ENCODE measurements around the gene IL34. TPM values are rescaled to one million over a fixed set of nuclear protein-coding genes. Genes with fewer than 3 reads are reported as not detected.

Gene IL34
- total RNA-seq, 4 donors from 2014 or later: 3.3 to 9.4 (median 9.0) TPM; not detected in 1

DNA sequence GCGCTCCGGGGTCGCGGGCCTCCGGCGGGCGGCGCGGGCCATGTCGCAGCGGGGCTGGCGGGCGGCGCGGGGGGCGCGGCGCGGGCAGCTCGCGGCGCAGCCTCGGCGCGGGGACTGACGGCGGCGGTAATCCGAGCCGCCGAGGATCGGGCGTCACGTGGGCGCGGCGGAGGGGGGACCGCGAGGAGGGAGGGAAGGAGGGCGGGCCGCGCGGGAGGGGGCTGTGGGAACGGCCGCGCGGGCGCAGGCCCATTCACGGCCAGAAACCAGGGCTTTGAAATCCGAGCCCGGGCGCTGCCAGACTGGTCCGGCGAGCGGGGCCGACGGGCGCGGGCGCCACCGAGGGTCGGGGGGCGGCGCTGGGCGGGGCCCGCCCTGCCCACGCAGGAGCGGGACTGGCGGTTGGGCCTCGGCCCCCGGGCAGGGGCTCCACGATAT lies 39.6 kb downstream of the IL34 start, which contains the start of gene MTSS2:
TSS of gene MTSS2 (minus strand) at position 116 of the 438 bp plus-strand sequence. CDS start 262 bp downstream, outside the sequence.
- no peaks in the 10 kb centered on the region for H3K36me3 ChIP-seq
- H3K4me3 ChIP-seq: peak within 1 kb of the TSS; percentile 48 to 80
- no peaks in the 10 kb centered on the region for H3K27me3 ChIP-seq
- DNase-seq: peak; percentile 90
- intact Hi-C loops (cut with DNase I; ENCODE audit: low total_unique reads): no loop called here
- TF ChIP-seq POLR2A (IDR thresholded peaks at IDR 0.05): peak; percentile 58 to 79
- TF ChIP-seq, protein P1, sequence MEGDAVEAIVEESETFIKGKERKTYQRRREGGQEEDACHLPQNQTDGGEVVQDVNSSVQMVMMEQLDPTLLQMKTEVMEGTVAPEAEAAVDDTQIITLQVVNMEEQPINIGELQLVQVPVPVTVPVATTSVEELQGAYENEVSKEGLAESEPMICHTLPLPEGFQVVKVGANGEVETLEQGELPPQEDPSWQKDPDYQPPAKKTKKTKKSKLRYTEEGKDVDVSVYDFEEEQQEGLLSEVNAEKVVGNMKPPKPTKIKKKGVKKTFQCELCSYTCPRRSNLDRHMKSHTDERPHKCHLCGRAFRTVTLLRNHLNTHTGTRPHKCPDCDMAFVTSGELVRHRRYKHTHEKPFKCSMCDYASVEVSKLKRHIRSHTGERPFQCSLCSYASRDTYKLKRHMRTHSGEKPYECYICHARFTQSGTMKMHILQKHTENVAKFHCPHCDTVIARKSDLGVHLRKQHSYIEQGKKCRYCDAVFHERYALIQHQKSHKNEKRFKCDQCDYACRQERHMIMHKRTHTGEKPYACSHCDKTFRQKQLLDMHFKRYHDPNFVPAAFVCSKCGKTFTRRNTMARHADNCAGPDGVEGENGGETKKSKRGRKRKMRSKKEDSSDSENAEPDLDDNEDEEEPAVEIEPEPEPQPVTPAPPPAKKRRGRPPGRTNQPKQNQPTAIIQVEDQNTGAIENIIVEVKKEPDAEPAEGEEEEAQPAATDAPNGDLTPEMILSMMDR (IDR thresholded peaks at IDR 0.05): no peak
- H3K4me1 ChIP-seq: peaks cover 22 to 61% of the 10 kb centered on the region in 2 donors
- H3K27ac ChIP-seq: peak within 1 kb of the TSS; percentile 93 to 97
- H3K9me3 ChIP-seq: no peaks in the 10 kb centered on the region

DNA sequence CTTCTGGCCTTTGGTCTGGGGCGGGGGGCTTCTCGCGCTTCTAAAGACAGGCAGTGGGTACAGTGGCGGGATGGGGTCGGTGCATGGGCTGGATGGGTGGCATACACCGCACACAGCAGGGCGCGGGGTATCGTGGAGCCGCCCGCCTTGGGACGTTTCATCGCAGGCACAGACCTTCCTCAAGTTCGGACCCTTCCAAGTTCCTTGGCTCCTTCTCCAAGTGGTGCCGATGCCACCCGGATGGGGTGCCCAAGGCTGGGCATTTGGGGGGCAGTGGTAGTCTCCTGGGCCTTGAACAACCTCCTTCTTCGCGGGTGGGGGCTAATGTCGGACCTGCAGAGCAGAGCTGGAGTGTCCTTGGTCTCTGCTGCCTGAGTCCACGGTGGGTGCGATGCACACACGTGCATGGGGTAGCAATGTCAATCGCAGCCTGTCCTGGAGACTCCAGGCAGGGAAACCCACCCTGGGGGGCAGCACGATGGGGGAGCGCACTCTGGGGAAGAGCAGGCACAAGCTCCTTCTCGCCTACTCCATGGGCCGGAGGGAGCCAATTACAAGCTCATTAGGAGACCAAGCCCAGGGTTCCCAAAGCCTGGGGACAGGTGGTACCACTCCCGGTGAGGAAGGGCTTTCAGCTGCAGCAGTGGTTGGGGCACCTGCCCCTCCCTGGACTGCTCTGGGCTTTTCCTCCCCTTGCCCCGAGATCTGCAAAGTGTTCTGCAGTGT lies 40.2 kb downstream of the IL34 start:
- H3K4me3 ChIP-seq: peak overlapping the region; percentile 24 to 46
- intact Hi-C loops (cut with DNase I; ENCODE audit: low total_unique reads): no loop called here
- no peak for DNase-seq
- H3K4me1 ChIP-seq: peaks cover 21 to 63% of the 10 kb centered on the region in 2 donors
- no peaks in the 10 kb centered on the region for H3K9me3 ChIP-seq
- TF ChIP-seq POLR2A (IDR thresholded peaks at IDR 0.05): peak in 1 of 2 donors; percentile 28
- TF ChIP-seq, protein P1 (IDR thresholded peaks at IDR 0.05): no peak
- no peaks in the 10 kb centered on the region for H3K27me3 ChIP-seq
- peak overlapping the region; percentile 93 to 97 for H3K27ac ChIP-seq
- H3K36me3 ChIP-seq: no peaks in the 10 kb centered on the region

DNA sequence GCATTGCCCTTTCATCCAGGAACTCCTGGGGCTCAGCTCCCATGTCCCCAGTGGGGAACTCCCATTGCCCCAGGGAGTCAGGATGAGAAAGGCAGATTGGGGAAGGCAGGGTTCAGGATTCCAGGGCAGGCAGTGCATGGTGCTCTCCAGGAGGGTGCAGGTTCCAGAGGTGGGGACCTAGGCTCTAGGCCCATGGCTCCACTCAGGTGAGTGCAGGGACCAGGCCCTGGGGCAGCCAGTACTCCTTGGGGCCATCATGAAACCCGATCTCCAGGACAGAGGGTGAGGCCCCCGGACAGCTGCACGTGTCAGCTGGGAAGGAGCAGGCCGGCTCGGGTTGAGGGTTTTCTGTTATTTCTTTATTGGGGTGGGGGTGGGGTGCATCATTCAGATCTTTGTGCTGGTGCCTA lies 40.7 kb downstream of the IL34 start:
- intact Hi-C loops (cut with DNase I; ENCODE audit: low total_unique reads): no loop called here
- Histone ChIP-seq H3K4me1 (peaks cover 20 to 60% of the 10 kb centered on the region in 2 donors), H3K27me3 (no peaks in the 10 kb centered on the region), H3K36me3 (no peaks in the 10 kb centered on the region), H3K27ac (peak overlapping the region; percentile 93 to 97), H3K9me3 (no peaks in the 10 kb centered on the region), H3K4me3 (no peak overlapping the region)
- DNase-seq: no peak
- TF ChIP-seq POLR2A (IDR thresholded peaks at IDR 0.05): no peak
- TF ChIP-seq, protein P1 (IDR thresholded peaks at IDR 0.05): no peak

DNA sequence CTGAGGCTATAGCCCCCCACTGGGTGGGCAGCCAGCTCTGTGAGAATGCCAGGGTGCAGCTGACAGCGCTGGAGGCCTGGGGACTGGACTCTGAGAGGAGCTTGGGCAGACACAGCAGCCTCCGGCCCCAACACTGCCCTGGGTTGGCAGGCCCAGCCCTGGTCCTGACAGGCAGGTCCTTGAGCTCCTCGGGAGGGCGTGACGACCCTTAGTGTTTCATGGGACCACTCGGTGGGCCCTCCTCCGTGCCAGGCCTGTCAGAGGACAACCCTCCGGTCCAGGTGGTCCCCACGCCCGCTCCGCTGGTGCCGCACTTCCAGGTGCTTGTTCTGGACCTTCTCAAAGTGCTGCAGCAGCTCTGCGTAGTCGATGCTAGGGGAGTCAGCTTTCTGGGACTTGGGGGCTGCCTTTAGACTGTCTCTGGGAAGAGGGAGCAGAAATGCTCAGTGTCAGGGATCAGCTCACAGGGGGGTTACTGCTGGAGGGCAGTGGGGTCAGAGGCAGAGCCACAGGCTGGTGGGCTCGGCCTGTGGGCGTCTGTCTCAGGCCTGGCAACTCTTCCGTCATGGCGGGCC lies 41.4 kb downstream of the IL34 start:
- H3K27ac ChIP-seq: peak overlapping the region; percentile 93 to 97
- DNase-seq: no peak
- H3K4me1 ChIP-seq: peaks cover 26 to 62% of the 10 kb centered on the region in 2 donors
- H3K27me3 ChIP-seq: no peaks in the 10 kb centered on the region
- no peaks in the 10 kb centered on the region for H3K36me3 ChIP-seq
- TF ChIP-seq, protein P1 (IDR thresholded peaks at IDR 0.05): no peak
- no peak for TF ChIP-seq POLR2A (IDR thresholded peaks at IDR 0.05)
- intact Hi-C loops (cut with DNase I; ENCODE audit: low total_unique reads): no loop called here
- H3K4me3 ChIP-seq: no peak overlapping the region
- H3K9me3 ChIP-seq: no peaks in the 10 kb centered on the region

DNA sequence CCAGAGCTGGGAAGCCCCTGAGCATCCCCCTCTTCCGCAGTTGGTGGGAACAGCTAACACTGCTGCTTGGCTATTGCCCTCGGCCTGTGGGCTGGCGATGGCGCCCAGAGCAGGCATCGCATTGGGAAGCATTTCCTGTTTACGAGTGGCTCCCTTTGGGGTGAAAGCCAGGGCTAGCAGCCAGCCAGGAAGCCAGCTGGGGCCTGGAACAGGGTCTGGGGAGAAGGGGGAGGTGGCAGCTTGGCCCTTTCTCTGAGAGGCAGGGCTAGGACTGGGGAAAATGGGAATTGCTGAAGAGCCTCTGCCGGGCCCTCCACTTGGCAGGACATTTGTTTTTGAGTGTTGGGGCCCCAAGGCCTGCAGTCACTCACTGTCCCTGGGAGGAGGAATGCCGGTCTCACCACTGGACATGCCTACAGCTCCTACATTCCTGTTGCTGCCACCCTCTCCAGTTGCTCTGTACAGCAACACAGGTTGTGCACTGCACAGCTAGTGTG lies 41.9 kb downstream of the IL34 start:
- Histone ChIP-seq H3K4me3 (no peak overlapping the region), H3K9me3 (no peaks in the 10 kb centered on the region), H3K4me1 (peaks cover 31 to 60% of the 10 kb centered on the region in 2 donors), H3K27me3 (no peaks in the 10 kb centered on the region), H3K27ac (peak overlapping the region; percentile 93 to 97), H3K36me3 (no peaks in the 10 kb centered on the region)
- TF ChIP-seq, protein P1 (IDR thresholded peaks at IDR 0.05): no peak
- no peak for TF ChIP-seq POLR2A (IDR thresholded peaks at IDR 0.05)
- DNase-seq: peak; percentile 76 to 80
- intact Hi-C loops (cut with DNase I; ENCODE audit: low total_unique reads): no loop called here
